Medulla oblongata (tissue), 1 donor: ENCODE measurements around the gene CST1.

ENCODE experiments used
- DNase-seq: peaks from one replicate; pipeline ENCODE4 v3.0.0-alpha.2; 2015; ENCODE audit errors: extremely low spot score

CST1 gene

GRCh38 chr20:23705895-23706294 is 44.8 kb downstream of the CST1 start:
- DNase-seq, result no peak

- DNase-seq, result no peak
These were observed 48.7 kb downstream of the CST1 start for GRCh38 chr20:23702021-23702420.

- no peak for DNase-seq
These were observed 49.8 kb downstream of the CST1 start for GRCh38 chr20:23700931-23701330.

- DNase-seq, result no peak
These were observed 52.8 kb downstream of the CST1 start for GRCh38 chr20:23697947-23698346.
